CD4-positive, alpha-beta T cell (primary cell): ENCODE data around the gene MKX. TPM values are rescaled to one million over a fixed set of nuclear protein-coding genes. Genes with fewer than 3 reads are reported as not detected.

Experiments used
- ATAC-seq: fragments of 200-7000 bp; cut with Tn5 transposase; one replicate; pipeline ENCODE4 v1.10.0; 2022; ENCODE audit warnings: mild to moderate bottlenecking; ENCODE audit not compliant: poor library complexity
- CTCF ChIA-PET: fragments of 350-600 bp; sonication (Branson Sonifier 250); formaldehyde crosslinking; loops from one replicate; lab custom pipeline; 2021; ENCODE audit warnings: antibody characterized with exemption, inconsistent platforms; lab: Charles Lee
- POLR2A ChIA-PET: fragments of 350-600 bp; sonication (Branson Sonifier 250); formaldehyde crosslinking; loops from one replicate; lab custom pipeline; 2021; ENCODE audit warnings: antibody characterized with exemption, inconsistent platforms; lab: Charles Lee
- DNase-seq, 14 experiments: peaks; one replicate each; pipeline ENCODE4 v3.0.0-alpha.2; 2013 to 2020; ENCODE audit warnings: mixed read lengths in 2 of 14
- H3K27ac ChIP-seq, 2 donors: one replicate each; pipeline versions ENCODE4 v1.5.1 to v1.7.0; 2013; ENCODE audit warnings: low read length in 2 of 2, low read depth in 1 of 2, mild to moderate bottlenecking in 1 of 2
- H3K27me3 ChIP-seq, 2 experiments: 1 replicate in 1 of 2; 2 replicates in 1 of 2; pipeline versions ENCODE4 v1.6.1 to v1.7.0; 2013; ENCODE audit warnings: low read length in 2 of 2, control low read depth in 1 of 2, mild to moderate bottlenecking in 1 of 2, moderate library complexity in 1 of 2; ENCODE audit not compliant: insufficient read depth in 2 of 2, control insufficient read depth in 1 of 2
- H3K36me3 ChIP-seq: one replicate; pipeline ENCODE4 v1.6.1; 2013; ENCODE audit warnings: low read length, control low read depth; ENCODE audit not compliant: insufficient read depth
- H3K4me1 ChIP-seq: one replicate; pipeline ENCODE4 v1.6.1; 2013; ENCODE audit warnings: low read length, control low read depth; ENCODE audit not compliant: insufficient read depth
- H3K4me3 ChIP-seq: one replicate; pipeline ENCODE4 v1.5.1; 2013; ENCODE audit warnings: mild to moderate bottlenecking, low read length, moderate library complexity
- H3K9me3 ChIP-seq, 2 experiments: 1 replicate in 1 of 2; 2 replicates in 1 of 2; pipeline versions ENCODE4 v1.6.1 to v1.7.0; 2013; ENCODE audit warnings: low read length in 2 of 2, mild to moderate bottlenecking in 2 of 2, control low read depth in 1 of 2, moderate library complexity in 1 of 2; ENCODE audit not compliant: control insufficient read depth in 1 of 2, insufficient read depth in 1 of 2
- H3K27ac Mint-ChIP-seq: one replicate; pipeline ENCODE4 v1.8.0; 2020; ENCODE audit warnings: mixed read lengths
- H3K27me3 Mint-ChIP-seq: one replicate; pipeline ENCODE4 v1.8.0; 2021; ENCODE audit warnings: mixed read lengths
- H3K36me3 Mint-ChIP-seq: one replicate; pipeline ENCODE4 v1.8.0; 2021; ENCODE audit warnings: low read depth, mixed read lengths
- H3K4me1 Mint-ChIP-seq: one replicate; pipeline ENCODE4 v1.8.0; 2021; ENCODE audit warnings: low read depth, mixed read lengths
- H3K4me3 Mint-ChIP-seq: one replicate; pipeline ENCODE4 v1.8.0; 2020; ENCODE audit warnings: mild to moderate bottlenecking, mixed read lengths
- H3K9me3 Mint-ChIP-seq: one replicate; pipeline ENCODE4 v1.8.0; 2020; ENCODE audit warnings: mixed read lengths
- intact Hi-C, 2 experiments: fragments of 100-400 bp; cut with DNase I in 1 of 2; cut with micrococcal nuclease in 1 of 2; formaldehyde crosslinking; loops; one replicate each; pipeline versions ENCODE4 v1.15.1 to v1.9.0; 2023 to 2025; cut with DNase I, micrococcal nuclease
- total RNA-seq, 174 experiments: library from RNA in 2 of 174; stranded (reverse) in 2 of 174; gene quantifications; one replicate each; pipeline ENCODE4 v1.2.3 and lab custom pipeline; 2021 to 2026
- TF ChIP-seq, protein P1 (sequence below): fragments of 200-600 bp; IDR thresholded peaks from one replicate; pipeline ENCODE4 v1.8.0; 2022; ENCODE audit warnings: antibody characterized with exemption, mild to moderate bottlenecking

MKX gene
- total RNA-seq, 2 experiments from 2014 or later, result not detected

GRCh38 chr10:27760867-27761266, 15.2 kb upstream of the MKX start:
- no peaks in the 10 kb centered on the region for H3K4me1 Mint-ChIP-seq
- no peak for DNase-seq
- H3K27me3 Mint-ChIP-seq, result peaks cover 24% of the 10 kb centered on the region
- no peak overlapping the region for H3K4me3 ChIP-seq
- intact Hi-C loops, result no loop called here
- H3K9me3 ChIP-seq, result no peaks in the 10 kb centered on the region
- no peaks in the 10 kb centered on the region for H3K4me1 ChIP-seq
- no peaks in the 10 kb centered on the region for H3K9me3 Mint-ChIP-seq
- TF ChIP-seq, protein P1, sequence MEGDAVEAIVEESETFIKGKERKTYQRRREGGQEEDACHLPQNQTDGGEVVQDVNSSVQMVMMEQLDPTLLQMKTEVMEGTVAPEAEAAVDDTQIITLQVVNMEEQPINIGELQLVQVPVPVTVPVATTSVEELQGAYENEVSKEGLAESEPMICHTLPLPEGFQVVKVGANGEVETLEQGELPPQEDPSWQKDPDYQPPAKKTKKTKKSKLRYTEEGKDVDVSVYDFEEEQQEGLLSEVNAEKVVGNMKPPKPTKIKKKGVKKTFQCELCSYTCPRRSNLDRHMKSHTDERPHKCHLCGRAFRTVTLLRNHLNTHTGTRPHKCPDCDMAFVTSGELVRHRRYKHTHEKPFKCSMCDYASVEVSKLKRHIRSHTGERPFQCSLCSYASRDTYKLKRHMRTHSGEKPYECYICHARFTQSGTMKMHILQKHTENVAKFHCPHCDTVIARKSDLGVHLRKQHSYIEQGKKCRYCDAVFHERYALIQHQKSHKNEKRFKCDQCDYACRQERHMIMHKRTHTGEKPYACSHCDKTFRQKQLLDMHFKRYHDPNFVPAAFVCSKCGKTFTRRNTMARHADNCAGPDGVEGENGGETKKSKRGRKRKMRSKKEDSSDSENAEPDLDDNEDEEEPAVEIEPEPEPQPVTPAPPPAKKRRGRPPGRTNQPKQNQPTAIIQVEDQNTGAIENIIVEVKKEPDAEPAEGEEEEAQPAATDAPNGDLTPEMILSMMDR, result no peak
- ATAC-seq, result no peak
- H3K27ac ChIP-seq, result no peak overlapping the region
- H3K27me3 ChIP-seq, result no peaks in the 10 kb centered on the region
- H3K36me3 ChIP-seq, result no peaks in the 10 kb centered on the region
- H3K36me3 Mint-ChIP-seq, result no peaks in the 10 kb centered on the region
- CTCF ChIA-PET, result no interaction called here
- H3K27ac Mint-ChIP-seq, result no peak overlapping the region
- POLR2A ChIA-PET, result no interaction called here
- H3K4me3 Mint-ChIP-seq, result no peak overlapping the region

- TF ChIP-seq, protein P1, result no peak
- Mint-ChIP-seq H3K9me3 (no peaks in the 10 kb centered on the region), H3K4me3 (no peak overlapping the region), H3K27me3 (peaks cover 30% of the 10 kb centered on the region), H3K4me1 (no peaks in the 10 kb centered on the region), H3K27ac (no peak overlapping the region), H3K36me3 (no peaks in the 10 kb centered on the region)
- no peak overlapping the region for H3K4me3 ChIP-seq
- DNase-seq, result no peak
- peaks cover 0 to 1% of the 10 kb centered on the region in 2 experiments for H3K27me3 ChIP-seq
- ATAC-seq, result no peak
- H3K27ac ChIP-seq, result no peak overlapping the region
- intact Hi-C loops, result no loop called here
- no peaks in the 10 kb centered on the region for H3K9me3 ChIP-seq
- ChIA-PET CTCF (interaction anchor here (1.2 kb wide), 1 partner anchor 13 kb away, joined by 4 read pairs; no protein-coding TSS in a partner anchor), POLR2A (interaction anchor here (0.7 to 0.8 kb wide), 2 partner anchors 29 to 491 kb away, joined by 3 read pairs; no protein-coding TSS in a partner anchor)
- no peaks in the 10 kb centered on the region for H3K36me3 ChIP-seq
- H3K4me1 ChIP-seq, result no peaks in the 10 kb centered on the region
Measured at GRCh38 chr10:27759483-27760272, 14.1 kb upstream of the MKX start.

- ChIA-PET CTCF (no interaction called here), POLR2A (no interaction called here)
- H3K27me3 ChIP-seq, result peaks cover 3 to 25% of the 10 kb centered on the region in 2 experiments
- DNase-seq (no peak), ATAC-seq (no peak)
- no peak overlapping the region for H3K4me3 Mint-ChIP-seq
- intact Hi-C loops, result no loop called here
- H3K36me3 ChIP-seq, result no peaks in the 10 kb centered on the region
- H3K4me1 Mint-ChIP-seq, result no peaks in the 10 kb centered on the region
- no peaks in the 10 kb centered on the region for H3K9me3 ChIP-seq
- H3K27ac Mint-ChIP-seq, result no peak overlapping the region
- no peaks in the 10 kb centered on the region for H3K4me1 ChIP-seq
- H3K27ac ChIP-seq, result no peak overlapping the region
- no peak overlapping the region for H3K4me3 ChIP-seq
- TF ChIP-seq, protein P1, result no peak
- H3K27me3 Mint-ChIP-seq, result peaks cover 72% of the 10 kb centered on the region
- no peaks in the 10 kb centered on the region for H3K9me3 Mint-ChIP-seq
- no peaks in the 10 kb centered on the region for H3K36me3 Mint-ChIP-seq
Measured at GRCh38 chr10:27752673-27753237, 7.1 kb upstream of the MKX start.
